H9 (cell line): ENCODE results near the gene C13orf46. TPM values are rescaled to one million over a fixed set of nuclear protein-coding genes. Genes with fewer than 3 reads are reported as not detected.
A peak's percentile ranks its signal among the peaks of the same experiment; 100 is the strongest.

Experiments
- DNase-seq: peaks from one replicate; pipeline ENCODE4 v3.0.0-alpha.2; 2017
- H2AFZ ChIP-seq: one replicate; pipeline ENCODE4 v1.6.1; 2013; ENCODE audit warnings: mild to moderate bottlenecking, low read length, control low read depth, moderate library complexity
- H2AK5ac ChIP-seq: 2 replicates; pipeline ENCODE4 v1.6.1; 2013; ENCODE audit warnings: low read length, control low read depth, mixed read lengths; ENCODE audit not compliant: insufficient read length
- H2BK120ac ChIP-seq: one replicate; pipeline ENCODE4 v1.6.1; 2013; ENCODE audit warnings: low read depth, mild to moderate bottlenecking, low read length, control low read depth, inconsistent platforms; ENCODE audit not compliant: poor library complexity, severe bottlenecking
- H2BK12ac ChIP-seq: 2 replicates; pipeline ENCODE4 v1.6.1; 2013; ENCODE audit warnings: low read length, control low read depth, mixed read lengths, low read depth; ENCODE audit not compliant: insufficient read length
- H2BK15ac ChIP-seq: 2 replicates; pipeline ENCODE4 v1.6.1; 2013; ENCODE audit warnings: low read depth, low read length, control low read depth
- H2BK20ac ChIP-seq: one replicate; pipeline ENCODE4 v1.6.1; 2013; ENCODE audit warnings: low read depth, mild to moderate bottlenecking, low read length, control low read depth, inconsistent platforms; ENCODE audit not compliant: poor library complexity, severe bottlenecking
- H2BK5ac ChIP-seq: 2 replicates; pipeline ENCODE4 v1.6.1; 2013; ENCODE audit warnings: low read length, control low read depth, mixed read lengths; ENCODE audit not compliant: insufficient read length
- H3K14ac ChIP-seq: 2 replicates; pipeline ENCODE4 v1.6.1; 2013; ENCODE audit warnings: low read length, control low read depth; ENCODE audit not compliant: insufficient read depth
- H3K18ac ChIP-seq: 2 replicates; pipeline ENCODE4 v1.6.1; 2013; ENCODE audit warnings: low read depth, mild to moderate bottlenecking, mixed read lengths, low read length, control low read depth; ENCODE audit not compliant: insufficient read length
- H3K23ac ChIP-seq: 2 replicates; pipeline ENCODE4 v1.6.1; 2013; ENCODE audit warnings: low read length, control low read depth, mixed read lengths, low read depth; ENCODE audit not compliant: insufficient read length
- H3K23me2 ChIP-seq: 2 replicates; pipeline ENCODE4 v1.6.1; 2013; ENCODE audit warnings: low read depth, mild to moderate bottlenecking, mixed read lengths, low read length, control low read depth; ENCODE audit not compliant: insufficient read length, poor library complexity, severe bottlenecking
- H3K27ac ChIP-seq: 2 replicates; pipeline ENCODE4 v1.5.1; 2013; ENCODE audit warnings: low read length, control low read depth, mixed read lengths, low read depth; ENCODE audit not compliant: insufficient read length
- H3K27me3 ChIP-seq: 2 replicates; pipeline ENCODE4 v1.6.1; 2013; ENCODE audit warnings: low read length, control low read depth, inconsistent platforms; ENCODE audit not compliant: insufficient read depth
- H3K4ac ChIP-seq: 2 replicates; pipeline ENCODE4 v1.6.1; 2013; ENCODE audit warnings: low read depth, mild to moderate bottlenecking, control low read depth, inconsistent platforms, low read length, moderate library complexity
- H3K4me1 ChIP-seq: 2 replicates; pipeline ENCODE4 v1.6.1; 2013; ENCODE audit warnings: low read length, control low read depth, inconsistent platforms; ENCODE audit not compliant: insufficient read depth
- H3K4me2 ChIP-seq: 2 replicates; pipeline ENCODE4 v1.6.1; 2013; ENCODE audit warnings: low read length, control low read depth, mixed read lengths; ENCODE audit not compliant: insufficient read length, insufficient read depth
- H3K56ac ChIP-seq: 2 replicates; pipeline ENCODE4 v1.6.1; 2013; ENCODE audit warnings: low read depth, mild to moderate bottlenecking, mixed read lengths, low read length, control low read depth; ENCODE audit not compliant: insufficient read length
- H3K79me1 ChIP-seq: 2 replicates; pipeline ENCODE4 v1.6.1; 2013; ENCODE audit warnings: low read depth, mild to moderate bottlenecking, moderate library complexity, low read length, control low read depth, inconsistent platforms; ENCODE audit not compliant: insufficient read depth, poor library complexity, severe bottlenecking
- H3K79me2 ChIP-seq: 2 replicates; pipeline ENCODE4 v1.6.1; 2013; ENCODE audit warnings: low read length, control low read depth, inconsistent platforms; ENCODE audit not compliant: insufficient read depth
- H3K9ac ChIP-seq: 2 replicates; pipeline ENCODE4 v1.6.1; 2013; ENCODE audit warnings: low read length, control low read depth, mixed read lengths; ENCODE audit not compliant: insufficient read length; ENCODE audit errors: extremely low read depth
- H3K9me3 ChIP-seq: one replicate; pipeline ENCODE4 v1.6.1; 2013; ENCODE audit warnings: low read depth, low read length, inconsistent platforms; ENCODE audit not compliant: control insufficient read depth
- H3T11ph ChIP-seq: one replicate; pipeline ENCODE4 v1.6.1; 2013; ENCODE audit warnings: mild to moderate bottlenecking, low read length, control low read depth, inconsistent platforms
- H4K20me1 ChIP-seq: one replicate; pipeline ENCODE4 v1.6.1; 2013; ENCODE audit not compliant: control insufficient read depth, insufficient read length, insufficient read depth
- H4K5ac ChIP-seq: 2 replicates; pipeline ENCODE4 v1.6.1; 2013; ENCODE audit warnings: low read depth, mild to moderate bottlenecking, mixed read lengths, low read length, control low read depth; ENCODE audit not compliant: insufficient read length
- H4K8ac ChIP-seq: replicated peaks from 2 replicates; pipeline ENCODE4 v1.6.1; 2013; ENCODE audit warnings: low read length, control low read depth, mixed read lengths, low read depth; ENCODE audit not compliant: insufficient read length
- H4K91ac ChIP-seq: 2 replicates; pipeline ENCODE4 v1.6.1; 2013; ENCODE audit warnings: low read depth, mild to moderate bottlenecking, moderate library complexity, mixed read lengths, low read length, control low read depth; ENCODE audit not compliant: insufficient read length
- H3K27ac Mint-ChIP-seq, 3 experiments: 2 replicates in 2 of 3; 3 replicates in 1 of 3; pipeline ENCODE4 v1.8.0; 2020 to 2021; ENCODE audit warnings: mixed read lengths in 3 of 3, mild to moderate bottlenecking in 1 of 3, moderate library complexity in 1 of 3
- H3K27me3 Mint-ChIP-seq: 2 replicates; pipeline ENCODE4 v1.8.0; 2021; ENCODE audit warnings: low read depth, mild to moderate bottlenecking, moderate library complexity, mixed read lengths
- H3K36me3 Mint-ChIP-seq, 3 experiments: 2 replicates in 2 of 3; 3 replicates in 1 of 3; pipeline ENCODE4 v1.8.0; 2020 to 2021; ENCODE audit warnings: low read depth in 3 of 3, mixed read lengths in 3 of 3; ENCODE audit not compliant: insufficient read depth in 1 of 3
- H3K4me1 Mint-ChIP-seq, 2 experiments: 2 replicates each; pipeline ENCODE4 v1.8.0; 2020; ENCODE audit warnings: mixed read lengths in 2 of 2
- H3K4me3 Mint-ChIP-seq, 2 experiments: 2 replicates in 1 of 2; 3 replicates in 1 of 2; pipeline ENCODE4 v1.8.0; 2020 to 2021; ENCODE audit warnings: mild to moderate bottlenecking in 2 of 2, mixed read lengths in 2 of 2, moderate library complexity in 1 of 2
- H3K9me3 Mint-ChIP-seq, 2 experiments: 2 replicates in 1 of 2; 3 replicates in 1 of 2; pipeline ENCODE4 v1.8.0; 2020; ENCODE audit warnings: mild to moderate bottlenecking in 2 of 2, mixed read lengths in 2 of 2, moderate library complexity in 1 of 2
- WGBS: extraction: QIAGEN DNeasy Blood & Tissue Kit; methylation state at CpG from one replicate; pipeline ENCODE4 v1.1.7; 2013; ENCODE audit warnings: missing lambda C conversion rate, low lambda C conversion rate, mixed read lengths; ENCODE audit not compliant: insufficient read length; ENCODE audit errors: extremely low coverage; 5-methylcytosine and 5-hydroxymethylcytosine counted together
- total RNA-seq: library from RNA; stranded (reverse); gene quantifications from 2 replicates; pipeline ENCODE4 v1.2.1, GENCODE V29; 2021
- TF ChIP-seq, protein P1 (sequence below): fragments of 200-600 bp; sonication (generic); conservative IDR thresholded peaks from 3 replicates; pipeline ENCODE4 v1.8.0; 2021; ENCODE audit warnings: antibody characterized with exemption, mild to moderate bottlenecking

The C13orf46 gene
- total RNA-seq, 1 experiment from 2014 or later: 0.55 TPM

DNA sequence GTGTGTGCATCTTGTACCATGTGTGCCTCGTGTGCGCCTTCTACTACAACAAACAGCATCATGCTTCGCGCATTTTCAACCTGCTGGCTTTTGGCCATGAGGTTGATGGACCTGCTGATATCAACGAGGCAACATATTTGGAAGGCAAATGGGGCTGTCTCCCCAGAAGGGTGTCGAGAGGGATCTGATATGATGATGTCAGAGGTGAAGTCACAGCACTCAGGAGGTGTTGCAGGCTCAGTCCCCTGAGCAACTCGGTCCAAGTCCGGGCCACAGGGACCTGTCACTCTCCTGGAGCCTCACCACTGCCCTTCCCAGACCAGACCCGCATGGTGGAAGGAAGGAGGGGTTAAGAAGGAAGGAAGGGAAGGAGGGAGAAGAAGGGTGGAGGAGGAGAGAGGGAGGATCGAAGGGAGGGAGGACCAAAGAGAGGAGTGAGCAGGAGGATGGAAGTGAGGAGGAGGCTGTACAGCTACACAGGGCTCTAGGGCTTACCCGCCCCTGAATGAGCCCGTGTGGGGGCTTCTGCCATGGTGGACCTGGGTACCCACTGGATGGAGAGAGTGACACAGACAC is 6.7 kb upstream of the C13orf46 start:
- Mint-ChIP-seq H3K27me3 (no peaks in the 10 kb centered on the region), H3K9me3 (no peaks in the 10 kb centered on the region), H3K4me1 (peaks cover 0 to 13% of the 10 kb centered on the region in 2 experiments; a peak in 2 of 4 replicates), H3K4me3 (no peak overlapping the region), H3K36me3 (peaks cover 12 to 20% (median 12%) of the 10 kb centered on the region in 3 experiments; a peak in 6 of 7 replicates), H3K27ac (peak overlapping the region in 1 of 3 experiments; percentile 86; a peak in 2 of 7 replicates)
- no peaks in the 10 kb centered on the region for H3K23me2 ChIP-seq
- H3K27ac ChIP-seq: no peak overlapping the region
- no peak overlapping the region for H2BK5ac ChIP-seq
- H3K23ac ChIP-seq: no peak overlapping the region
- no peak overlapping the region for H2BK15ac ChIP-seq
- H3K79me1 ChIP-seq: no peaks in the 10 kb centered on the region
- no peak overlapping the region for H3K18ac ChIP-seq
- H4K8ac ChIP-seq: no peak overlapping the region
- no peak overlapping the region for H3K14ac ChIP-seq
- no peak overlapping the region for H2BK20ac ChIP-seq
- H3K4me2 ChIP-seq: no peak overlapping the region
- DNase-seq: no peak
- no peaks in the 10 kb centered on the region for H3K79me2 ChIP-seq
- H3K56ac ChIP-seq: no peak overlapping the region
- 100% methylated on average over 1 of the region's 12 CpGs for WGBS
- no peaks in the 10 kb centered on the region for H3K27me3 ChIP-seq
- no peaks in the 10 kb centered on the region for H3K4me1 ChIP-seq
- peaks cover 7% of the 10 kb centered on the region for H4K20me1 ChIP-seq
- H3K4ac ChIP-seq: no peak overlapping the region
- no peak overlapping the region for H2BK120ac ChIP-seq
- TF ChIP-seq, protein P1, sequence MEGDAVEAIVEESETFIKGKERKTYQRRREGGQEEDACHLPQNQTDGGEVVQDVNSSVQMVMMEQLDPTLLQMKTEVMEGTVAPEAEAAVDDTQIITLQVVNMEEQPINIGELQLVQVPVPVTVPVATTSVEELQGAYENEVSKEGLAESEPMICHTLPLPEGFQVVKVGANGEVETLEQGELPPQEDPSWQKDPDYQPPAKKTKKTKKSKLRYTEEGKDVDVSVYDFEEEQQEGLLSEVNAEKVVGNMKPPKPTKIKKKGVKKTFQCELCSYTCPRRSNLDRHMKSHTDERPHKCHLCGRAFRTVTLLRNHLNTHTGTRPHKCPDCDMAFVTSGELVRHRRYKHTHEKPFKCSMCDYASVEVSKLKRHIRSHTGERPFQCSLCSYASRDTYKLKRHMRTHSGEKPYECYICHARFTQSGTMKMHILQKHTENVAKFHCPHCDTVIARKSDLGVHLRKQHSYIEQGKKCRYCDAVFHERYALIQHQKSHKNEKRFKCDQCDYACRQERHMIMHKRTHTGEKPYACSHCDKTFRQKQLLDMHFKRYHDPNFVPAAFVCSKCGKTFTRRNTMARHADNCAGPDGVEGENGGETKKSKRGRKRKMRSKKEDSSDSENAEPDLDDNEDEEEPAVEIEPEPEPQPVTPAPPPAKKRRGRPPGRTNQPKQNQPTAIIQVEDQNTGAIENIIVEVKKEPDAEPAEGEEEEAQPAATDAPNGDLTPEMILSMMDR: no peak
- no peak overlapping the region for H2AFZ ChIP-seq
- no peak overlapping the region for H3T11ph ChIP-seq
- H4K5ac ChIP-seq: no peak overlapping the region
- H4K91ac ChIP-seq: no peak overlapping the region
- H3K9me3 ChIP-seq: no peaks in the 10 kb centered on the region
- no peak overlapping the region for H2AK5ac ChIP-seq
- H3K9ac ChIP-seq: no peak overlapping the region
- H2BK12ac ChIP-seq: no peak overlapping the region
